ENCODE results near the gene PZP. TPM values are rescaled to one million over a fixed set of nuclear protein-coding genes. Genes with fewer than 3 reads are reported as not detected.

The PZP gene
- polyA plus RNA-seq, 1 donor (not counting 4 experiments of a cell fraction or from before 2014, with no cell fraction given) = not detected

- DNase-seq (ENCODE audit: low read depth, low spot score) (no peak), FAIRE-seq (no peak)
- H3K4me2 ChIP-seq (ENCODE audit: control insufficient read depth, extremely low read depth, insufficient read depth, low read depth, low read length) = no peak overlapping the region
- H3K9ac ChIP-seq (ENCODE audit: control insufficient read depth, extremely low read depth, insufficient read depth, low read length) = no peak overlapping the region
- H3K79me2 ChIP-seq (ENCODE audit: control insufficient read depth, insufficient read depth, low read length) = no peaks in the 10 kb centered on the region
- no peak overlapping the region for H3K27ac ChIP-seq (ENCODE audit: control insufficient read depth, insufficient read depth, low read length)
- no peaks in the 10 kb centered on the region for H3K9me3 ChIP-seq (ENCODE audit: control insufficient read depth, low read depth, low read length)
- TF ChIP-seq EZH2 (IDR thresholded peaks at IDR 0.05; ENCODE audit: low read length) (no peak), CTCF (optimal IDR thresholded peaks at IDR 0.05 in 1 of 3, IDR thresholded peaks at IDR 0.05 in 1 of 3, conservative IDR thresholded peaks at IDR 0.05 in 1 of 3; ENCODE audit: extremely low read depth in 1 of 3, insufficient read depth in 2 of 3, low read length in 3 of 3) (no peak)
- no peaks in the 10 kb centered on the region for H3K36me3 ChIP-seq (ENCODE audit: control insufficient read depth in 2 of 2, extremely low read depth in 1 of 2, insufficient read depth in 2 of 2, low read length in 2 of 2)
- no peak overlapping the region for H3K4me3 ChIP-seq (ENCODE audit: control insufficient read depth in 2 of 3, extremely low read depth in 1 of 3, insufficient read depth in 2 of 3, low read depth in 1 of 3, low read length in 3 of 3)
- no peak overlapping the region for H2AFZ ChIP-seq (ENCODE audit: control insufficient read depth, low read length)
- dilution Hi-C loops (cut with MboI; ENCODE audit: extremely low pct_ligation_motif_present, low sequenced_read_pairs) = no loop called here
- H3K27me3 ChIP-seq (ENCODE audit: control insufficient read depth, extremely low read depth, insufficient read depth, low read length) = no peaks in the 10 kb centered on the region
- H4K20me1 ChIP-seq (ENCODE audit: control insufficient read depth, extremely low read depth, insufficient read depth, low read length) = no peaks in the 10 kb centered on the region
- H3K4me1 ChIP-seq (ENCODE audit: control insufficient read depth, extremely low read depth, insufficient read depth, low read length) = no peaks in the 10 kb centered on the region
- H3K9me1 ChIP-seq (ENCODE audit: control insufficient read depth, extremely low read depth, insufficient read depth, low read length) = no peaks in the 10 kb centered on the region
These were observed 83.7 kb downstream of the PZP start for GRCh38 chr12:9124383-9125031.

- dilution Hi-C loops (cut with MboI; ENCODE audit: extremely low pct_ligation_motif_present, low sequenced_read_pairs) = no loop called here
- Histone ChIP-seq H3K9me1 (ENCODE audit: control insufficient read depth, extremely low read depth, insufficient read depth, low read length) (no peaks in the 10 kb centered on the region), H3K9me3 (ENCODE audit: control insufficient read depth, low read depth, low read length) (no peaks in the 10 kb centered on the region), H3K79me2 (ENCODE audit: control insufficient read depth, insufficient read depth, low read length) (no peaks in the 10 kb centered on the region), H2AFZ (ENCODE audit: control insufficient read depth, low read length) (no peak overlapping the region), H4K20me1 (ENCODE audit: control insufficient read depth, extremely low read depth, insufficient read depth, low read length) (no peaks in the 10 kb centered on the region), H3K9ac (ENCODE audit: control insufficient read depth, extremely low read depth, insufficient read depth, low read length) (no peak overlapping the region), H3K4me2 (ENCODE audit: control insufficient read depth, extremely low read depth, insufficient read depth, low read depth, low read length) (no peak overlapping the region), H3K4me3 (ENCODE audit: control insufficient read depth in 2 of 3, extremely low read depth in 1 of 3, insufficient read depth in 2 of 3, low read depth in 1 of 3, low read length in 3 of 3) (no peak overlapping the region), H3K36me3 (ENCODE audit: control insufficient read depth in 2 of 2, extremely low read depth in 1 of 2, insufficient read depth in 2 of 2, low read length in 2 of 2) (no peaks in the 10 kb centered on the region), H3K27ac (ENCODE audit: control insufficient read depth, insufficient read depth, low read length) (no peak overlapping the region), H3K4me1 (ENCODE audit: control insufficient read depth, extremely low read depth, insufficient read depth, low read length) (no peaks in the 10 kb centered on the region), H3K27me3 (ENCODE audit: control insufficient read depth, extremely low read depth, insufficient read depth, low read length) (no peaks in the 10 kb centered on the region)
- TF ChIP-seq EZH2 (IDR thresholded peaks at IDR 0.05; ENCODE audit: low read length) (no peak), CTCF (optimal IDR thresholded peaks at IDR 0.05 in 1 of 3, IDR thresholded peaks at IDR 0.05 in 1 of 3, conservative IDR thresholded peaks at IDR 0.05 in 1 of 3; ENCODE audit: extremely low read depth in 1 of 3, insufficient read depth in 2 of 3, low read length in 3 of 3) (no peak)
- no peak for DNase-seq (ENCODE audit: low read depth, low spot score)
- no peak for FAIRE-seq
These were observed 84.3 kb downstream of the PZP start for GRCh38 chr12:9123781-9124382.
